TTC549 (cell line): Measurements from ENCODE around the gene DYNLT1.
"Not testable (repeated sequence)": the region's sequence is repeated elsewhere in the genome, so short reads cannot be mapped to it uniquely, and the experiment has no call there.

Source experiments
- FAIRE-seq: peaks from 2 replicates; lab custom pipeline; 2012; peaks lifted over from hg19 to GRCh38; lab: Jason Lieb, UNC

DYNLT1 gene

DNA sequence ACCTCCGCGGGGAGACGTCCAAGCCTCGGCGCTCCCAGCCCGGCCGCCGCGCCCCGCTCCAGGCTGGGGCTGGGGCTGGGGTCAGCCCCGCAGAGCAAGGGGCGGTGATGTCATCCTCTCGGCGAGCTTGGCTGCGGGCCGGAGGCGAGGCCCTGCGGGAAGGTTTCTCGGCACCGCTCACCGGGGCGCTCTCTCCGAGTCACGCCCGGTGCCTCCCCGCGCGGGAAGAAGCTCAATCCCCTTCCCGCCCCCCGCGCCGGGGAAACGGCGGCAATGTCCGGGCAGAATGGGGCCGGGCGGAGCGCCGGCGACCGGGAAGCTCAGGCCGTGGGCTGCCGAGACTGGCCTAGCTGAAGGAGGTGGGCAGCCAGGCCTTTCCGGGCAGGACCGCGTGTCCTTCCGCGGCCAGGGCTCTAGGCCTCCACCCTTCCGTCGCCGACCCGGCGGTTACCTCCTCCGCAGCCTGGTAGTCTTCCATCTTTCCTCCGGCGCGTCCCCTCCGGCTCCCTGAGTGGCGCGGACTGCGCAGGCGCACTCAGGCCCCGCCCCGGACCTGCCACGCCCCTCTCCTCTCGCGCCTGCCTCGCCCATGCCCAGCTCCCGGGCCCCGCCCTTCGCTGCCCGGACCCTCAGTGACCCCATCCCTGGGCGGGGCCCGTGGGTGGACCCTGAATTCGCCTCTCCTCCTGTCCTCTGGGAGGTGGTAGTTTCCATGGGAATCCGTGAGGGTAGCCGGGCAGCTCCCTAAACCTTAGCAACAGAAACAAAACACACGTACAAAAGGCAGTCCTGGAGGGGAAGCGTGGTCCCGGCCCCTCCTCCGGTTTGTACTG lies at the start of gene DYNLT1:
Gene DYNLT1, minus strand, starts transcription at position 513 of the 833 bp plus-strand sequence. Its CDS starts 35 bp downstream, at position 478.
- no peak for FAIRE-seq

GRCh38 chr6:158688860-158689259 lies 44.3 kb upstream of the DYNLT1 start:
- no peak for FAIRE-seq

- FAIRE-seq: no peak
Observed at GRCh38 chr6:158687506-158687905, 43.0 kb upstream of the DYNLT1 start.

- no peak for FAIRE-seq
Observed at GRCh38 chr6:158686791-158687381, 42.3 kb upstream of the DYNLT1 start.

DNA sequence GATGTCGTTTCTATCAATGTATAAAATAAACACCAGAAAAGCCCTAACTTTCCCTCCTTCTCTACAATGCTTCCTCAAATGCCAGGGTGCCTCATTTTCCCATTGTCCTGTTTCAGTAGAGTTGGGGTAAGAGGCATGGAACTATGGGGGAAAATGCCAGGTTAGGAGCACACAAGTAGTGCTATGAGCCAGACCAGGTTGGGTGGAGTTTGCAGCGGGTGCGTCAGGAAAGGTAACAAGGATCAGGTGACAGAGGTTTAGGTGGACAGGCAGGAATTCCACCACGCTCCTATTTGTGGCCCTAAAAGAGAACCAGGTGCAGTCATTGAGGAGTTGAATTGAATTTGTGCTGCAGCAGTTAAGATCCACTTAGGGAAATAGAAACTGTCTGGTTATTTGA lies 41.8 kb upstream of the DYNLT1 start:
- no peak for FAIRE-seq

GRCh38 chr6:158684745-158685324 lies 40.3 kb upstream of the DYNLT1 start:
- no peak for FAIRE-seq

DNA sequence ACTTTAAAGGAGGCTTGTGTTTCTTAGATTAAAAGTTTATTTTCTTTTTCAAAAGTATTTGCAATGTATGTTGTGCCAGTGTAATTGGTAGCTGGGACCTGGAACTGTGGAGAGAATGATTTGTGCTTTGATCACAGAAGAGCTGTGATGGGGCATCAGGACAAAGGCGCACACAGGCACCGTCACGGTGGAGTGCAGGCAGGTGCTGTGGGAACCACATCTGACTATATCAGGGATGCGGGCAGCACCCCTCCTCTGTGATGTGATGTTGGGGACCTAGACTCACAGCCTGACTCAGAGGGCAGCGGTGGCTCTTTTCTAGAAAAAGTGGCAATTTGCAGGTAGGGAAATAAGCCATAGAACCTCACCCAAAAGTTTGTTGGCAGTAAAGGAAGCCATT lies 39.8 kb upstream of the DYNLT1 start:
- FAIRE-seq: no peak

DNA sequence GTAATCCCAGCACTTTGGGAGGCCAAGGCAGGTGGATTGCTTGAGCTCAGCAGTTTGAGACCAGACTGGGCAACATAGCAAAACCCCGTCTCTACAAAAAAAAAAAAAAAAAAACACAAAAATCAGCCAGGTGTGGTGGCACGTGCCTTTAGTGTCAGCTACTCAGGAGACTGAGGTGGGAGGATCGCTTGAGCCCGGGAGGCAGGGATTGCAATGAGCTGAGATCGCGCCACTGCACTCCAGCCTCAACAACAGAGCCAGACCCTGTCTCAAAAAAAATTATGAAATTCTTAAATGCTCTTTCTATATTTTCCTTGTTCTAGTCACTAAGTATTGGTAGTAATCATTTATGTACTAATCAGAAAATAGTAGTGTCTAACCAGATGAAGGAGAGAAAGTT lies 35.9 kb upstream of the DYNLT1 start:
- no peak for FAIRE-seq

DNA sequence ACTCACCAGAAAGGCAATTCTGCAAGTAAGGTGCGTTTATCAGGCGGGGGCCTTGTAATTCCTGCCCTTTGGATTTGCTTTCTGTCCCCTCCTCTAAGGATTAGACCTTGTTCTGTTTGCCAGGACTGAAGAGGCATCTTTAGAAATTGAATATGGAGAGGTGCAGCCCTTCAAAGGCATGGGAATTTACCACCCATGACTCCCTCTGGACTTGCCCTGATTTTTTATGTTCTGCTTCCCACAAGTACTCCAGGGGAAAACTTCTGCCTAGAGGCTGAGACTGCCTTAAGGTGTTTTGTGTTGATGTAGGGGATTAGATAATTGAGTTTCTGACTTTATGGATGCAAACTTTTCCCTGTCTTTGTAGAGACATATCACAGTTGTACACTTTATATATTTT lies 35.5 kb upstream of the DYNLT1 start:
- FAIRE-seq: no peak

DNA sequence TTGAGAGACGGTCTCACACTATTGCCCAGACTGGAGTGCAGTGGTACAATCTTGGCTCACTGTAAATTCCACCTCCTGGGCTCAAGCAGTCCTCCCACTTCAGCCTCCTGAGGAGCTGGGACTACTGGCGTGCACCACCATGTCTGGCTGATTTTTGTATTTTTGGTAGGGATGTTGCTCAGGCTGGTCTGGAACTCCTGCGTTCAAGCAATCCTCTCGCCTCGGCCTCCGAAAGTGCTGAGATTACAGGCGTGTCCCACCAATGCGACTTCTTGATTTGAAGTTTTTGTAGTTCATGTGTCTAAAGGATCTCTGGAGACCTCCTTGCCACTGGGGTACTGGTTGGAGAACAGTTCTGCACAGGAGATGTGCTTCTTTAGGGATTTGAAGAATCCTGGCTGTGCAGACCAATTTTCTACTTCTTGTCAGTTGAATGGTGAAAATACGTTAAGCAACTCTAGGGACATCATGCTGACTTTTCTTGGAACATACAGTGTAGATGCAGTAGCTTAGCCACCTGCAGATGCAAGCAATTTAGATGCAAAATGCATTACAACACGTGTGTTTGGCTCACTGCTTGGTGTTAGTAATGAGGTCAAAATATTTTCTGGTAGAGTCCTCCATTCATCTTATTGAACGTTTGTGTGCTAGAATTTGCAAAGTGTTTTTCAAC lies 33.5 kb upstream of the DYNLT1 start:
- FAIRE-seq: no peak

DNA sequence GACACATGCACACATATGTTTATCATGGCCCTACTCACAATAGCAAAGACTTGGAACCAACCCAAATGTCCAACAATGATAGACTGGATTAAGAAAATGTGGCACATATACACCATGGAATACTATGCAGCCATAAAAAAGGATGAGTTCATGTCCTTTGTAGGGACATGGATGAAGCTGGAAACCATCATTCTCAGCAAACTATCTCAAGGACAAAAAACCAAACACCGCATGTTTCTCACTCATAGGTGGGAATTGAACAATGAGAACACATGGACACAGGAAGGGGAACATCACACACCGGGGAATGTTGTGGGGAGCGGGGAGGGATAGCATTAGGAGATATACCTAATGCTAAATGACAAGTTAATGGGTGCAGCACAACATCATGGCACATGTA lies 32.6 kb upstream of the DYNLT1 start:
- not testable (repeated sequence) for FAIRE-seq

- no peak for FAIRE-seq
Observed at GRCh38 chr6:158674342-158675131, 30.0 kb upstream of the DYNLT1 start.

GRCh38 chr6:158672726-158673125 lies 28.2 kb upstream of the DYNLT1 start:
- FAIRE-seq: no peak

- FAIRE-seq: not testable (repeated sequence)
Observed at GRCh38 chr6:158672119-158672518, 27.6 kb upstream of the DYNLT1 start.

DNA sequence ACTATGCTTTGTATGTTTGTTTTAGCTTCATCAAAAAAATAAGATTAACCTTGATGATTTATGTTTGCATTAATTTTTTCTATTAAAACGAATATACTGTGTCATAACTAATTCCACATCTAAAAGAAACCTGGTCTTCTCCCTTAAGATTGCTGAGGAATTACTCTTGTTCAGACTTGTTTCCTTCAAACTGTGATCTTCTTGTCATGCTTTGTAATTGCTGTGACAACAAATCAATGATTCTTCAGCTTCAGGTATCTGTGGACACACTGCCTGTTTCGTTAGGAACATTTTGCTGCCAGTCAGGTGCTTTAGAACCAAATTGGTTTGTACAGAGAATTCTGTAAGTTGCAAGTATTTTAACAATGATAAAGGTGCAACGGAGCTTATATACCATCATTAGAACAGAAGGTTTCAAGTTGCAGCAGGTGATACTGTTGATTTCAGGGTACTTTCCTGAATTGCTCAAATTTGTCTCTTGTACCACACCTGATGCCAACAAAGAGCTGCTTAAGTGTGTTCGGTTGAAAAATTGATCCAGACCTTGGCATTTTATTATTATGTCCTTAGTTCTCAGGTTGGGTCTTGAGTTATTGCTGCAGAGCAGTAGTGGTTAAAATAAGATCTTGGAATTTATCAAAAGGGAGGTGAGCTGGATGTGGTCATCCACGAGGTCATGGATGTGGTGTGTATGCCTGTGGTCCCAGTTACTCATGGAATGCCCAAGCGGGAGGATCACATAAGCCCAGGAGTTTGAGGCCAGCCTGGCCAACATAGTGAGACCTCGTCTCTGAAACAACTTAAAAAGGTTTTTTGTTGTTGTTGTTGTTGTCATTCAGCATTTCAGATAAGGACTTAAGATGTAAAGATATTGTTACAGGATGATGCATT lies 24.8 kb upstream of the DYNLT1 start:
- FAIRE-seq: no peak

DNA sequence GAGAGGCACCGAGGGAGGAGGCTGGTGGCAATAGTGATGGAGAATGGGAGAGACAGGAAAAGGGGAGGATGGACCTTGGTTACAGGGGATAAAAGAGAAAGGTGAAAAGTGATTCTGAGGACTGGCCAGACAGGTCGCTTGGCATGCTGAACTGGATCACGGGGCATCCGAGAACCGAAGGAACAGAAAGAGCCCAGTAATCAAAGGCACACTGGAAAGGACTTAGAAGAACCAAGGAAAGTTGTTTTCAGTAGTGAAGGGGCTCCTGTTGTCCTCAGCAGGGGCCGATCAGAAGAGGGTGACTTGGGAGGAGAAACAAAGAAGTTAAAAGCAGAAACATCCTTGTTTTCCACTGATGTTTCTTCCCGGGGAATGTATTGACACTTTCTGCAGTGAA lies 24.2 kb upstream of the DYNLT1 start:
- FAIRE-seq: no peak

DNA sequence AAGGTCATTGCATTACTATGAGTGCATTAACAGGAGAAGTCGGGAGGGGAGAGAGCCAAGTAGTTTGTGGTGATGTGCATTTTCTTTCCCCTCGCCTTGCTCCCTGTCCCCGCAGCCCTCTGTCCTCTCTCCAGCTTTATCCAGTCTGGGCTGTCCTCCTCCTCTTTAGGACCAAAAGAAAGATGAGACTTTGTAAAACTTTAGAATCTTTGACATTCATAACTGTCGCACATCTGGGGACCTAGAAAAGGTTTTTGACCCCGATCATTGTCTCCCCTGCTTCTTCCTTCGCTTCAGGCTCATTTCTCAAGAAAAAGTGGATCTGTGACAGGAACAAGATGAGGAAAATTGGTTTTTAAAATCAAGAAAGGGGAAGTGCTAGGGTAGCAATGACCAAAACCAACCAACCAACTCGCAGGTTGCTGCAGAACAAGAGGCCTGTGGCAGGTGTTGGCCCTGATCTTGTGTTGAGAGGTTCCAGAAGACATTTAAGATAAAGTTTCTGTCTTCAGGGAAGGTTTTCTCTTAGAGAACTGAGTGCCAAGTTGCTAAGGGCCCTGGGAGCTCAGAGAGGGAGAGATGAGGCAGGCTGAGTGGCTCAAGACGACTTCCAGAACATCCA lies 22.9 kb upstream of the DYNLT1 start:
- FAIRE-seq: no peak

GRCh38 chr6:158666628-158667359 lies 22.3 kb upstream of the DYNLT1 start:
- no peak for FAIRE-seq

- no peak for FAIRE-seq
Observed at GRCh38 chr6:158665332-158665731, 20.8 kb upstream of the DYNLT1 start.

DNA sequence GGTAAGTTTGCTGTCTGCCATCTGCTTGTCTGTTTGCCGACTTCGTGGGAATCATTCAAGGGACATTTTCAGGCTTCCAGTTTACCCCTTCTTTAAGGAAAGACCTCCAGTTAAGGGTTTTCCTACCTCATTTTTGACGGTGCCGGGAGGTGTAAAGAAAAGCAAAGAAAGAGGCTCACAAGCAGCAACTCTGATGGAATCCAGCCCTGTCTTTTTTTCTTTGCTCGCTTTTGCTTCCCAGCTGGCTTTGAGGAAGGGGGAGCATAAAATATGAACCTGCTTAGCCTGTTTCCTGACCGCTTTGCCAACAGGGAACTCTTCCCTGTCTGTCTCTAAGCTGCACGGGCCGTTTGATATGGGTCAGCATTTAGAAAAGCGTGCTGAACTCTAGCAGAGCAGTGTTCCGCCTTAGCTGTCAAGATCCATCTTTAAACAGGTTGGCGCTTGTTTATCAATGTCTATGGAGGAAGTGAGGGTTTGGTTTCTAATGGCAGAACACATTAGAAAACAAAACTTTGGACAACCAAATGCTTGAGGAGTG lies 19.2 kb upstream of the DYNLT1 start:
- no peak for FAIRE-seq
